GM12878 (cell line): ENCODE results near the gene ZC3H7B. TPM values are rescaled to one million over a fixed set of nuclear protein-coding genes. Genes with fewer than 3 reads are reported as not detected.

Source experiments
- BACH1 ChIP-seq: fragments of 450-650 bp; IDR thresholded peaks from 2 replicates; pipeline ENCODE4 v1.6.1; 2017; ENCODE audit warnings: mild to moderate bottlenecking, borderline replicate concordance
- BHLHE40 ChIP-seq, 2 experiments: fragments of 450-650 bp in 1 of 2; IDR thresholded peaks; 2 replicates each; pipeline ENCODE4 v1.6.1; 2011 to 2017; ENCODE audit warnings: low read depth in 2 of 2, borderline replicate concordance in 1 of 2, improper control_type of control experiment in 1 of 2, low read length in 1 of 2, mild to moderate bottlenecking in 1 of 2
- FOXM1 ChIP-seq: IDR thresholded peaks from 2 replicates; pipeline ENCODE4 v1.6.1; 2012; ENCODE audit warnings: low read depth, mild to moderate bottlenecking, inconsistent platforms, low read length, moderate library complexity
- GATAD2B ChIP-seq: fragments of 450-650 bp; conservative IDR thresholded peaks from 2 replicates; pipeline ENCODE4 v1.6.1; 2017; ENCODE audit warnings: low read depth, mild to moderate bottlenecking, moderate library complexity
- IKZF2 ChIP-seq, 2 experiments: fragments of 450-650 bp; IDR thresholded peaks; 2 replicates each; pipeline ENCODE4 v1.6.1; 2017; ENCODE audit warnings: mild to moderate bottlenecking in 2 of 2, moderate library complexity in 2 of 2
- MXI1 ChIP-seq: fragments of 150-350 bp; IDR thresholded peaks from 2 replicates; pipeline ENCODE4 v1.6.1; 2011; ENCODE audit warnings: low read depth, mild to moderate bottlenecking, inconsistent platforms, low read length, improper control_type of control experiment
- NBN ChIP-seq: fragments of 450-650 bp; IDR thresholded peaks from 2 replicates; pipeline ENCODE4 v1.6.1; 2016
- PKNOX1 ChIP-seq: fragments of 450-650 bp; IDR thresholded peaks from 2 replicates; pipeline ENCODE4 v1.6.1; 2016; ENCODE audit warnings: mild to moderate bottlenecking
- POLR2A ChIP-seq: IDR thresholded peaks from 2 replicates; pipeline ENCODE4 v1.6.1; 2011; ENCODE audit warnings: low read depth, mild to moderate bottlenecking, low read length
- POU2F2 ChIP-seq: IDR thresholded peaks from 3 replicates; pipeline ENCODE4 v1.6.1; 2011; ENCODE audit warnings: low read depth, mild to moderate bottlenecking, low read length, borderline replicate concordance
- PRDM15 ChIP-seq: fragments of 450-650 bp; formaldehyde crosslinking; IDR thresholded peaks from 2 replicates; pipeline ENCODE4 v1.4.0; 2020; ENCODE audit warnings: mild to moderate bottlenecking, moderate library complexity
- RUNX3 ChIP-seq: IDR thresholded peaks from 2 replicates; pipeline ENCODE4 v1.6.1; 2012; ENCODE audit warnings: low read length, inconsistent platforms
- SIN3A ChIP-seq: IDR thresholded peaks from 2 replicates; pipeline ENCODE4 v1.6.1; 2012; ENCODE audit warnings: low read depth, low read length, improper control_type of control experiment
- SIX5 ChIP-seq: IDR thresholded peaks from 2 replicates; pipeline ENCODE4 v1.6.1; 2011; ENCODE audit warnings: mild to moderate bottlenecking, low read depth, low read length, moderate library complexity; ENCODE audit not compliant: severe bottlenecking
- SMARCA5 ChIP-seq: fragments of 450-650 bp; IDR thresholded peaks from 2 replicates; pipeline ENCODE4 v1.6.1; 2017; ENCODE audit warnings: mild to moderate bottlenecking
- SRF ChIP-seq, 2 experiments: IDR thresholded peaks; 2 replicates each; pipeline ENCODE4 v1.6.1; 2011; ENCODE audit warnings: low read depth in 2 of 2, low read length in 2 of 2, mild to moderate bottlenecking in 1 of 2, moderate library complexity in 1 of 2
- ZNF384 ChIP-seq: IDR thresholded peaks from 2 replicates; pipeline ENCODE4 v1.6.1; 2012; ENCODE audit warnings: low read depth, mild to moderate bottlenecking, low read length, improper control_type of control experiment, borderline replicate concordance
- ZNF622 ChIP-seq: fragments of 450-650 bp; IDR thresholded peaks from 2 replicates; pipeline ENCODE4 v1.6.1; 2017; ENCODE audit warnings: mild to moderate bottlenecking, inconsistent platforms
- polyA plus RNA-seq, 11 experiments: library from polyadenylated mRNA; depleted of rRNA in 4 of 11; unstranded in 6 of 11; stranded (reverse) in 5 of 11; fragments of >200 nt; fragmentation: Nextera tagmentation in 4 of 11; fragmentation: Illumina TruSeq in 1 of 11; extraction: Ambion mirVana in 4 of 11; extraction: Trizol in 1 of 11; gene quantifications; 1 replicate in 1 of 11; 2 replicates in 10 of 11; pipeline versions ENCODE4 v1.2.1 to v1.2.3, GENCODE V29; 2011 to 2016; ENCODE audit warnings: inconsistent platforms in 2 of 11, missing spikeins in 2 of 11, low read depth in 1 of 11
- total RNA-seq, 4 experiments: library from RNA; depleted of rRNA in 3 of 4; stranded (reverse); fragments of >200 nt in 3 of 4; fragmentation: Illumina TruSeq in 1 of 4; extraction: Trizol in 1 of 4; gene quantifications; 2 replicates each; pipeline versions ENCODE4 v1.2.1 to v1.2.3, GENCODE V29; 2013 to 2021
- TF ChIP-seq, protein P1 (sequence below): IDR thresholded peaks from 2 replicates; pipeline ENCODE4 v1.6.1; 2011; ENCODE audit warnings: low read depth, mild to moderate bottlenecking, low read length, moderate library complexity, borderline replicate concordance; ENCODE audit errors: extremely low read depth
- TF ChIP-seq, protein P2 (sequence below): IDR thresholded peaks from 2 replicates; pipeline ENCODE4 v1.6.1; 2011; ENCODE audit warnings: borderline replicate concordance, low read depth, mild to moderate bottlenecking, moderate library complexity, low read length; ENCODE audit not compliant: insufficient read depth, poor library complexity, severe bottlenecking
- TF ChIP-seq, protein P3 (sequence below): IDR thresholded peaks from 2 replicates; pipeline ENCODE4 v1.6.1; 2011; ENCODE audit warnings: borderline replicate concordance, low read depth, mild to moderate bottlenecking, moderate library complexity, mixed read lengths, low read length; ENCODE audit not compliant: insufficient read depth; ENCODE audit errors: extremely low read length

The ZC3H7B gene
- total and polyA plus RNA-seq, 10 of the 15 experiments (the other 5 are each of a cell fraction or from before 2014, with no cell fraction given) = 0.26 to 52.3 (median 22.4) TPM

DNA sequence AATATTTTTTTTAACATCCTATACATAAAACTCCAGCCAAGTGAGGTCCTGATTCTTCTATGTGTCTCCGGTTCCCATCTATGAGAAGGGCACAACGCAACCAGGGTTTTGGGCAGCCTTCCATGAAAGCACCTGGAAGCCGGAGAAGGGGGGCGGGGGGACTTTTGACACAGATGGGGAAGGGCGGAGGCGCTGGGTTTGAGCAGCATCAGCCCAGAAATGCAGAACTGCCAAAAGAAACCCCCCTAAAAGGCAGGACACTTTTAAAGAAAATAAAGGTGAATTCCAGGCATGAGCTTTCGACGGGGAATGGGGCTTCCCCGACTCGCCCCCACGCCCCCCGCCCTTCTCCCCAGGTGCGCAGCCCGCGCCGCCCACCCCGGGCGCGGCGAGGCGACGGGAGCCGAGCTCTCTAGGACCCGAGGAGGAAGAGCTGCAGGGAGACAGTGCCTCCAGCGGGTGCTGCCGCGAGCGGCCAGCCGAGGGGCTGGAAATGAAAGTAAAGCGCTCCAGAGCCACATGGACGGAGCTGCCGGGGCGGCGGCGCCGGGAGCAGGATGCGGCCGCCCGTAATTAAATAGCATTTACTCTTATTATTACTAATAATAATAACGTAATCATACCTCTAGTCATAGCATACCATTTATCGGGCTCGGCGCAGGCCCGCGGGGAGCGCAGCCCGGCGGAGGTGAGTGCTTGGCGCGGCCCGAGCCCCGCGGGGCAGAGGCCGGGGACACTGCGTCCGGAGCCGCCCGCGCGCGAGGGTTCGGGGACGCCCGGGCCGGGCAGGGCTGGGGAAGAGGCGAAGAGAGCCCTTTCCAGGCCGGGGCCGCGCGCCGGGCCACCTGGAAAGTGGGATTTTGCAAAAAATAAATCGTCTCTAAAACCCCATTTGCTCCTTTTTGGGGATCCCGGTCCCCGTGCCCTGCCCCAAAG is at the start of gene ZC3H7B (continued):
- TF ChIP-seq PRDM15 (no peak), MXI1 (peak; percentile 99), ZNF384 (peak; percentile 8; the same call in 1 of the 2 replicates), SIN3A (peak; percentile 66; the same call in 1 of the 2 replicates), POU2F2 (peak; percentile 65; the same call in 1 of the 3 replicates), NBN (no peak; the same call in 1 of the 2 replicates), BACH1 (no peak), SMARCA5 (peak; percentile 90; the same call in 1 of the 2 replicates), BHLHE40 (IDR thresholded peaks at IDR 0.05; ENCODE audit: borderline replicate concordance in 1 of 2, low read depth in 2 of 2, low read length in 1 of 2) (peak; percentile 62 to 64; a peak in 1 of 4 replicates), GATAD2B (peak; percentile 44; the same call in 1 of the 2 replicates), POLR2A (peak; percentile 84), SIX5 (no peak), SRF (IDR thresholded peaks at IDR 0.05; ENCODE audit: low read depth in 2 of 2, low read length in 2 of 2) (0 out of 4 replicates have a peak, but pooled peaks of 1 of the 2 experiments have one; percentile 29), ZNF622 (no peak), IKZF2 (IDR thresholded peaks at IDR 0.05) (peak; percentile 49 to 60; a peak in 2 of 4 replicates), PKNOX1 (0 out of 2 replicates have a peak, but pooled peaks have one; percentile 9), FOXM1 (no peak), RUNX3 (peak; percentile 28; the same call in 1 of the 2 replicates)
- TF ChIP-seq, protein P1, sequence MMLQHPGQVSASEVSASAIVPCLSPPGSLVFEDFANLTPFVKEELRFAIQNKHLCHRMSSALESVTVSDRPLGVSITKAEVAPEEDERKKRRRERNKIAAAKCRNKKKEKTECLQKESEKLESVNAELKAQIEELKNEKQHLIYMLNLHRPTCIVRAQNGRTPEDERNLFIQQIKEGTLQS = no peak
- TF ChIP-seq, protein P2, sequence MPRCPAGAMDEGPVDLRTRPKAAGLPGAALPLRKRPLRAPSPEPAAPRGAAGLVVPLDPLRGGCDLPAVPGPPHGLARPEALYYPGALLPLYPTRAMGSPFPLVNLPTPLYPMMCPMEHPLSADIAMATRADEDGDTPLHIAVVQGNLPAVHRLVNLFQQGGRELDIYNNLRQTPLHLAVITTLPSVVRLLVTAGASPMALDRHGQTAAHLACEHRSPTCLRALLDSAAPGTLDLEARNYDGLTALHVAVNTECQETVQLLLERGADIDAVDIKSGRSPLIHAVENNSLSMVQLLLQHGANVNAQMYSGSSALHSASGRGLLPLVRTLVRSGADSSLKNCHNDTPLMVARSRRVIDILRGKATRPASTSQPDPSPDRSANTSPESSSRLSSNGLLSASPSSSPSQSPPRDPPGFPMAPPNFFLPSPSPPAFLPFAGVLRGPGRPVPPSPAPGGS = peak; percentile 19
- TF ChIP-seq, protein P3, sequence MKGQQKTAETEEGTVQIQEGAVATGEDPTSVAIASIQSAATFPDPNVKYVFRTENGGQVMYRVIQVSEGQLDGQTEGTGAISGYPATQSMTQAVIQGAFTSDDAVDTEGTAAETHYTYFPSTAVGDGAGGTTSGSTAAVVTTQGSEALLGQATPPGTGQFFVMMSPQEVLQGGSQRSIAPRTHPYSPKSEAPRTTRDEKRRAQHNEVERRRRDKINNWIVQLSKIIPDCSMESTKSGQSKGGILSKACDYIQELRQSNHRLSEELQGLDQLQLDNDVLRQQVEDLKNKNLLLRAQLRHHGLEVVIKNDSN = no peak
